ENCODE measurements around the gene TFR2. TPM values are rescaled to one million over a fixed set of nuclear protein-coding genes. Genes with fewer than 3 reads are reported as not detected.

The TFR2 gene
- total RNA-seq, 1 donor from 2014 or later = 2.2 TPM

GRCh38 chr7:100613412-100614175, 27.8 kb downstream of the TFR2 start:
- no peak for DNase-seq (ENCODE audit: low spot score)

- DNase-seq (ENCODE audit: low spot score) = peak; percentile 60
Observed at GRCh38 chr7:100612730-100613390, 28.5 kb downstream of the TFR2 start.

- peak; percentile 99 for DNase-seq (ENCODE audit: low spot score)
Observed at GRCh38 chr7:100611983-100612729, 29.2 kb downstream of the TFR2 start, which contains the start of gene MOSPD3. Gene MOSPD3, plus strand, starts transcription at chr7:100612540. Its CDS starts 252 bp downstream, at chr7:100612792.

GRCh38 chr7:100609958-100610357, 31.4 kb downstream of the TFR2 start:
- DNase-seq (ENCODE audit: low spot score) = no peak

- DNase-seq (ENCODE audit: low spot score) = no peak
Observed at GRCh38 chr7:100607111-100607510, 34.2 kb downstream of the TFR2 start.

- DNase-seq (ENCODE audit: low spot score) = no peak
Observed at GRCh38 chr7:100606313-100606712, 35.0 kb downstream of the TFR2 start.

GRCh38 chr7:100604976-100605911, 36.1 kb downstream of the TFR2 start:
- no peak for DNase-seq (ENCODE audit: low spot score)

GRCh38 chr7:100604028-100604975, 37.0 kb downstream of the TFR2 start:
- peak; percentile 77 for DNase-seq (ENCODE audit: low spot score)

GRCh38 chr7:100603726-100604027, 37.7 kb downstream of the TFR2 start:
- DNase-seq (ENCODE audit: low spot score) = no peak

- peak; percentile 89 for DNase-seq (ENCODE audit: low spot score)
Observed at GRCh38 chr7:100602889-100603725, 38.2 kb downstream of the TFR2 start.

- DNase-seq (ENCODE audit: low spot score) = no peak
Observed at GRCh38 chr7:100600730-100601038, 40.7 kb downstream of the TFR2 start.

GRCh38 chr7:100599911-100600729, 41.2 kb downstream of the TFR2 start:
- DNase-seq (ENCODE audit: low spot score) = no peak

- DNase-seq (ENCODE audit: low spot score) = no peak
Observed at GRCh38 chr7:100598425-100598824, 42.9 kb downstream of the TFR2 start.

GRCh38 chr7:100595188-100595587, 46.2 kb downstream of the TFR2 start:
- no peak for DNase-seq (ENCODE audit: low spot score)

- no peak for DNase-seq (ENCODE audit: low spot score)
Observed at GRCh38 chr7:100591596-100591995, 49.8 kb downstream of the TFR2 start.

GRCh38 chr7:100590077-100590737, 51.1 kb downstream of the TFR2 start:
- DNase-seq (ENCODE audit: low spot score) = no peak

- DNase-seq (ENCODE audit: low spot score) = no peak
Observed at GRCh38 chr7:100589341-100589947, 51.9 kb downstream of the TFR2 start.

- no peak for DNase-seq (ENCODE audit: low spot score)
Observed at GRCh38 chr7:100588438-100588837, 52.9 kb downstream of the TFR2 start.
